Subcutaneous adipose tissue (tissue), 4 donors: ENCODE results near the gene IL18R1. TPM values are rescaled to one million over a fixed set of nuclear protein-coding genes. Genes with fewer than 3 reads are reported as not detected.

ENCODE experiments used
- CTCF ChIP-seq: fragments of 450-650 bp; IDR thresholded peaks from one replicate; pipeline ENCODE4 v1.5.1; 2016; ENCODE audit warnings: low read depth, mild to moderate bottlenecking, control low read depth, antibody characterized with exemption, moderate library complexity
- total RNA-seq, 4 donors: library from RNA; depleted of rRNA; stranded (reverse); fragments of >200 nt; gene quantifications; one replicate each; pipeline ENCODE4 v1.1.0, GENCODE V29; 2016

Gene IL18R1
- total RNA-seq, 4 donors from 2014 or later, result 12.6 to 24.9 (median 21.2) TPM

DNA sequence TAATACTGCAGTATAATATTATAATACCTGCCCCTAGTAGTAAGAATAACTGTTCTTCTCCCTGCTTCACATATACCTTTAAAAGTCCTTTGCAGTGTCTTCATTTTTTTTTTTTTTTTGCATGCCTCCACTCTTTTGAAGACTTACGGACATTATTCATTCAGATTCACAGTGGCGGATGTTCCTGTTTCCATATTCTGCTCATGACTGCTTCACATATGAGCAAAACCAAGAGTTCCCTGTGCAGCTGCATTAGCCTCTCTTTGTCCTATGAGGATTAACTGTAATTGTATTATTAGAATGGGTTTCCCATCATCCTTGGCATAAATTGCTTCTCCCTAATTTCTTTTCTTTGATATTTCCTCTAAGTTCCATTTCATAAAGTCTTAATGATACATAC is 80.1 kb downstream of the IL18R1 start:
- TF ChIP-seq CTCF, result no peak

GRCh38 chr2:102436323-102436722 is 80.7 kb downstream of the IL18R1 start:
- no peak for TF ChIP-seq CTCF

DNA sequence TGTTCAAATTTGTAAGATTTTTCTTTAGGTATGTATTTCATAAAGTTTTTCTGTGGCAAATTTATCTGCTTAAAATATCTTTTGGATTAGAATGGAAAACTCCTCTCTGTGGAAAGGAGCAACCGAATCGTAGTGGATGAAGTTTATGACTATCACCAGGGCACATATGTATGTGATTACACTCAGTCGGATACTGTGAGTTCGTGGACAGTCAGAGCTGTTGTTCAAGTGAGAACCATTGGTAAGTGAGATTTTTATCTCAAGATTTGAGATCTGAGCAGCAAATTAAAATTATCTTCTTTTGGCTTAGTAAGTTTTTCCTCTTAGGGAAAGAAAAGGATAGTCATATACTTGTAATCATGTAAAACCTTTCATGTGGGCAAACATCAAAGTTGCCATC is 81.5 kb downstream of the IL18R1 start:
- TF ChIP-seq CTCF, result no peak

DNA sequence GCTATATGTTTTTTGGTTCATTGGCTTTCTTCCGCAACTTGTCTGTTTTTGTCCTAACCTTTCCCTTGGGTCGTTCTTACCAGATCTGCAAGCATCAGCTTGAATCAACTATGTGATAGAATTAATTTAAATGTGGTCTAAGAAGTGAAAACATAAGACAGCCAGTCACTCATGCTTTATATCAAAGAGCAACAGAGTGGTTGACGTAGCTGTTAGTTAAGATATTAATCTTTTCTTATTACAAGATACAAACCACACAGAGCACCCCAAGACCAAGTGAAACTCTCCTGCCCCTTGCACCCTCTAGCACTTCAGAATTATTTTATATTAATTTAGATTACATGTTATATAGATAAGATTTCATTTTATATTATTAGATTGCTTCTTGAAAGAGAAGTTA is 82.5 kb downstream of the IL18R1 start:
- TF ChIP-seq CTCF, result no peak

DNA sequence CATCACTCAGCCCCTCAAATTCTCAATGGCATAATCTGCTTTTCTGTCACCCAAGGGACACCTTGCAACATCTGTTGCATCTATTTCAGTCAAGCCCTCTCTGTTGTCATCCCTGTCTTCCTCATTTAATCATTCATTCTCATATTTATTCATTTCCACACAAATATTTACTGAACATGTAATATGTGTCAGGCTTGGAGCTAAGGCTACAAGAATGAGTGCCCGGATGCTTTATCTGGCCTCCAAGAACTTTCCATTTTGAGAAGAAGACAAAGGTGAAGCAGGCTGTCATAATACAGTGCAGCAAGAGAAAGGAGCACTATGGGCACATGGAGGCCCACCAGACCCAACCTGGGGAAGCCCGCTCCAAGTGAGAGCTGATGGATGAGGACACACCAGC is 83.0 kb downstream of the IL18R1 start:
- no peak for TF ChIP-seq CTCF

DNA sequence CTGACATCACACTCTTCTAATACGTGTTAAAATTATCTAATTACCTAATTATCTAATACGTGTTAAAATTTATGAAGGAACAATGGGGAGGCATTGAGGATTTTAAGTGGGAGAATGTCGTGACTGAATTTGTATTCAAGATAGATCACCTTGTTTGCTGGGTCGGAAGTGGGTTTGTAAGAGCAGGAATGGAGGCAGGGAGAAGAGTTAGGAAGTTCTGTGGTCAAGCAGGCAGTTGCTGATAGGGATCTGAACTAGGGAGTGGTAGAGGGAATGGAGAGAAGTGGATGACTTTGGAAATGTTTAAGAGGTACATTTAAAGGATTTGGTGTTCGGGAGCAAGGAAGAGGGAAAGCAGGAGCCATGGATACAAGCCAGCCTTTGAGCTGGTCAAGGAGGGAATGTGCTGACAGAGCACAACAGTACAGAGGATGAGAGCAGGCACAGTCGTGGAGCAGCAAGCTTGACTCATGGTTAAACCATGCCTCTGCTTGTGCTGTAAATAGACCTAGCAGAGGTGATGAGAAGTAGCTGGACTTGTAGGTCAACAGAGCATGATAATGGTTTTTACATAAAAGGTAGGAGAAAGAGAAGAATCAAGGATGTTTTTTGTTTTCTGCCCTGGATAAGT is 83.6 kb downstream of the IL18R1 start:
- no peak for TF ChIP-seq CTCF

- TF ChIP-seq CTCF, result no peak
These were observed 87.6 kb downstream of the IL18R1 start for GRCh38 chr2:102442967-102443828.
